PFSK-1 (cell line): ENCODE measurements around the gene CACNG1.

Experiments used
- FOXP2 ChIP-seq: optimal IDR thresholded peaks from 2 replicates; pipeline ENCODE3; 2011; ENCODE audit warnings: borderline replicate concordance, control low read depth, inconsistent platforms; ENCODE audit not compliant: insufficient read depth; ENCODE audit errors: extremely low read length, extremely low read depth
- POLR2AphosphoS5 ChIP-seq: IDR thresholded peaks from 2 replicates; pipeline ENCODE4 v1.6.1; 2012; ENCODE audit warnings: low read depth, mild to moderate bottlenecking, control low read depth, low read length, moderate library complexity
- REST ChIP-seq, 2 experiments: IDR thresholded peaks; 2 replicates each; pipeline versions ENCODE4 v1.6.1 to v1.8.0; 2011 to 2012; ENCODE audit warnings: low read depth in 2 of 2, low read length in 2 of 2, control low read depth in 1 of 2, inconsistent platforms in 1 of 2, mild to moderate bottlenecking in 1 of 2, moderate library complexity in 1 of 2; ENCODE audit not compliant: insufficient read depth in 1 of 2
- SIN3A ChIP-seq: IDR thresholded peaks from 2 replicates; pipeline ENCODE4 v1.6.1; 2012; ENCODE audit warnings: mild to moderate bottlenecking, low read length, moderate library complexity, borderline replicate concordance; ENCODE audit not compliant: insufficient read depth
- TAF1 ChIP-seq: IDR thresholded peaks from 2 replicates; pipeline ENCODE4 v1.6.1; 2012; ENCODE audit warnings: low read length, control low read depth, borderline replicate concordance; ENCODE audit not compliant: insufficient read depth

The CACNG1 gene

GRCh38 chr17:67011527-67012175, 32.7 kb upstream of the CACNG1 start:
- TF ChIP-seq TAF1: no peak
- TF ChIP-seq REST (IDR thresholded peaks at IDR 0.05; ENCODE audit: insufficient read depth in 1 of 2, low read depth in 2 of 2, low read length in 2 of 2): no peak
- TF ChIP-seq SIN3A: no peak
- TF ChIP-seq POLR2AphosphoS5: no peak
- TF ChIP-seq FOXP2: no peak

- no peak for TF ChIP-seq REST (IDR thresholded peaks at IDR 0.05; ENCODE audit: insufficient read depth in 1 of 2, low read depth in 2 of 2, low read length in 2 of 2)
- TF ChIP-seq FOXP2: no peak
- no peak for TF ChIP-seq SIN3A
- TF ChIP-seq POLR2AphosphoS5: no peak
- no peak for TF ChIP-seq TAF1
Measured at GRCh38 chr17:67013891-67014290, 30.5 kb upstream of the CACNG1 start.

GRCh38 chr17:67015001-67015400, 29.4 kb upstream of the CACNG1 start:
- no peak for TF ChIP-seq REST (IDR thresholded peaks at IDR 0.05; ENCODE audit: insufficient read depth in 1 of 2, low read depth in 2 of 2, low read length in 2 of 2)
- no peak for TF ChIP-seq SIN3A
- no peak for TF ChIP-seq TAF1
- TF ChIP-seq POLR2AphosphoS5: no peak
- TF ChIP-seq FOXP2: no peak

GRCh38 chr17:67016039-67016762, 28.2 kb upstream of the CACNG1 start:
- TF ChIP-seq TAF1 (no peak), SIN3A (no peak), REST (IDR thresholded peaks at IDR 0.05; ENCODE audit: insufficient read depth in 1 of 2, low read depth in 2 of 2, low read length in 2 of 2) (no peak), FOXP2 (no peak), POLR2AphosphoS5 (no peak)
